ENCODE results near the gene THAP3.

DNA sequence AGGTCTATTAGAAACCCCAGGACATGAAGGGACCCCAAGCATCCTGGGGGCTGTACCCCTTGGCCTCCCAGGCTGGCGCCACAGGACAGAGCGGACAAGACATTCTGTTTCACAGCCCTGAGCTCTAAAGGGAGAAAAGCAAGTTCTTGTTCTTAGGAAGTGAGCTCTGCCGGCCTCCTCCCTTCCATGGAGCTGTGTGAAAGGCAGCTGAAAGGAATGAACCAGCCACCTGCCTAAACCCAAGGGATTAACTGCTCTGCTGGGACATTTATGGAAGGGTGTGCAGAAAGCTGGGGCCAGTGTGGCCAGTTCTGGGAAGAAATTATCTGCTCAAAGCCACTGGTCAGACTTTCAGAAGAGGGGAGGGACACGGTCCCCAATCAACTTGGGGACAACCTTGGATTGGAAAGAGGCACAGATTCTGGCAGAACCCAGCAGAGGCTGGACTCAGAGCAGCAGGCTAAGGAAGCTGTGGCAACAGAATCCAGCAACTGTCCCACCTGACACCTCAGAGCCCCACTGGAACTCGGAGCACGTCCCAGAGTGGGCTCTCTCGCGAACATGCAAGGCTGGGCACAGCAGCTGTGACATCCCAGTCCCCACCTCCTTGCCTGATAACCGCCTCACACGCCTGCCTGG is 24.1 kb upstream of the THAP3 start:
- TF ChIP-seq, protein P1, sequence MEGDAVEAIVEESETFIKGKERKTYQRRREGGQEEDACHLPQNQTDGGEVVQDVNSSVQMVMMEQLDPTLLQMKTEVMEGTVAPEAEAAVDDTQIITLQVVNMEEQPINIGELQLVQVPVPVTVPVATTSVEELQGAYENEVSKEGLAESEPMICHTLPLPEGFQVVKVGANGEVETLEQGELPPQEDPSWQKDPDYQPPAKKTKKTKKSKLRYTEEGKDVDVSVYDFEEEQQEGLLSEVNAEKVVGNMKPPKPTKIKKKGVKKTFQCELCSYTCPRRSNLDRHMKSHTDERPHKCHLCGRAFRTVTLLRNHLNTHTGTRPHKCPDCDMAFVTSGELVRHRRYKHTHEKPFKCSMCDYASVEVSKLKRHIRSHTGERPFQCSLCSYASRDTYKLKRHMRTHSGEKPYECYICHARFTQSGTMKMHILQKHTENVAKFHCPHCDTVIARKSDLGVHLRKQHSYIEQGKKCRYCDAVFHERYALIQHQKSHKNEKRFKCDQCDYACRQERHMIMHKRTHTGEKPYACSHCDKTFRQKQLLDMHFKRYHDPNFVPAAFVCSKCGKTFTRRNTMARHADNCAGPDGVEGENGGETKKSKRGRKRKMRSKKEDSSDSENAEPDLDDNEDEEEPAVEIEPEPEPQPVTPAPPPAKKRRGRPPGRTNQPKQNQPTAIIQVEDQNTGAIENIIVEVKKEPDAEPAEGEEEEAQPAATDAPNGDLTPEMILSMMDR (conservative IDR thresholded peaks at IDR 0.05; ENCODE audit: low read depth in 2 of 2), result no peak
- TF ChIP-seq EZH2 (IDR thresholded peaks at IDR 0.05; ENCODE audit: low read depth, unreplicated experiment) (no peak), CREB1 (CRISPR knock-in tag; IDR thresholded peaks at IDR 0.05; ENCODE audit: low read depth) (no peak), POLR2AphosphoS5 (IDR thresholded peaks at IDR 0.05; ENCODE audit: low read depth) (no peak)

Measured in GM23338 (cell line).